ENCODE measurements around the gene ENGASE.

- TF ChIP-seq CTCF (IDR thresholded peaks at IDR 0.05) = no peak
- TF ChIP-seq POLR2AphosphoS5 (IDR thresholded peaks at IDR 0.05) = no peak
Measured at GRCh38 chr17:79046197-79046915, 28.3 kb upstream of the ENGASE start.
